HG02678 (cell line): ENCODE data around the gene MROH2B.
"Not testable (repeated sequence)": the region's sequence is repeated elsewhere in the genome, so short reads cannot be mapped to it uniquely, and the experiment has no call there.

Source experiments
- ATAC-seq: cut with Tn5 transposase; IDR thresholded peaks from one replicate; pipeline ENCODE4 v1.9.1; 2021; ENCODE audit warnings: mild to moderate bottlenecking, moderate library complexity; ENCODE audit not compliant: unreplicated experiment

Gene MROH2B

GRCh38 chr5:41032973-41033372 lies 38.2 kb downstream of the MROH2B start:
- no peak for ATAC-seq

DNA sequence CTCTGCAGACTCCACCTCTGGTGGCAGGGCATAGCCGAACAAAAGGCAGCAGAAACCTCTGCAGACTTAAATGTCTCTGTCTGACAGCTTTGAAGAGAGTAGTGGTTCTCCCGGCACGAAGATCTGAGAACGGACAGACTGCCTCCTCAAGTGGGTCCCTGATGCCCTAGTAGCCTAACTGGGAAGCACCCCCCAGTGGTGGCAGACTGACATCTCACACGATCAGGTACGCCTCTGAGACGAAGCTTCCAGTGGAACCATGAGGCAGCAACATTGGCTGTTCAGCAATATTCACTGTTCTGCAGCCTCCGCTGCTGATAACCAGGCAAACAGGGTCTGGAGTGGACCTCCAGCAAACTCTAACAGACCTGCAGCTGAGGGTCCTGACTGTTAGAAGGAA lies 48.5 kb downstream of the MROH2B start:
- not testable (repeated sequence) for ATAC-seq

- ATAC-seq = no peak
Observed at GRCh38 chr5:41012318-41012717, 58.8 kb downstream of the MROH2B start.

- no peak for ATAC-seq
Observed at GRCh38 chr5:41010572-41010971, 60.6 kb downstream of the MROH2B start.

DNA sequence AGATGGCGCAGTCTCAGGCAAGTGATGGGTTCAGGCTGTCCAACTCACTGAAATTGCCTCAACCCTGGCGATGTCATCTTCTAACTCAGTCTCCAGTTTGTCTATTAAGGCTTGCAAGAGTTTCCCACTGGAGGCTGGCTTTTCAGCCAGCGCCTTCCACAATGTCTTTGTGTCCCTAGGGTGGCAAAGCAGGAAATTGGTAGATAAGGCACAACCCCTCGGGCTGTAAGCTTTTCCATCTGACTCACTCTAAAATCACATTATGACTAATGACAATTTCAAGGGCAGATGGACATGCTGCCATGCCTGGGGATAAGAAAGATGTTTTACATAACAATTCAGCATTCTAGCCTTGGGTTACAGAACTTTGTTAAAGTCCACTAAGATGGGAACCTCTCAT lies 61.9 kb downstream of the MROH2B start:
- ATAC-seq = no peak

GRCh38 chr5:41004931-41005330 lies 66.2 kb downstream of the MROH2B start:
- no peak for ATAC-seq

DNA sequence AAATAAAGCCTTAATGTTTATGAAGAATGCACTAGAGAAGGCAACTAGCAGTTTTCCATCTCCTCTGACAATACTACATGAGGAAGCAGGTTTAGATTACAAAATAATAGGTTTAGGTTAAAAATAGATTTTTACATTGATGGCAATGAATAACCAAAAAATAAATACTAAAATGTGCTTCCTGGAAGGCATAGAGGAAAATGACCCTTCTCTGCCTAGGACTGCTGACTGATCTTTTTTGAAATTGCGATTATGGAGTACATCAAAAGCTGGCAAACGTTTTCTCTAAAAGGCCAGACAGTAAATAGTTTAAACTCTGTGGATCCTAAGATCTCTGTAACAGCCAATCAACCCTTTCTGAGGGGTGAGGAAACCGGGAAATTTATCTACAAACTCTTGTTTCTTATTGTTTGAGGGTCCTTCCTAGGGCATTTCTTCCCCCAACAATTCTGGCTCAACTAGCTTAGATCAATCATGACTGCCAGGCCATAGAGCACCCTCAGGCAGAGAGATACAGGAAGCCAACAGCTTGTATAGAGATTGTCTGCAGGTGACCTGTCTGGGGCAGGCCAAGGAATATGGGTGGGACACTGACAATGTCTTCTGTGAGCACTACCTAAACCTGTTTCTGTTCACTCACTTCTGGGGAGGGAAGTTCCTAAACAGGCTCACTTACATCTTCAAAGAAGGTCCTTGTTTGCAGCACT lies 67.3 kb downstream of the MROH2B start:
- no peak for ATAC-seq

GRCh38 chr5:40999966-41000365 lies 71.2 kb downstream of the MROH2B start:
- no peak for ATAC-seq

- no peak for ATAC-seq
Observed at GRCh38 chr5:40999142-40999541, 72.0 kb downstream of the MROH2B start.

- no peak for ATAC-seq
Observed at GRCh38 chr5:40995801-40996586, 75.1 kb downstream of the MROH2B start.

DNA sequence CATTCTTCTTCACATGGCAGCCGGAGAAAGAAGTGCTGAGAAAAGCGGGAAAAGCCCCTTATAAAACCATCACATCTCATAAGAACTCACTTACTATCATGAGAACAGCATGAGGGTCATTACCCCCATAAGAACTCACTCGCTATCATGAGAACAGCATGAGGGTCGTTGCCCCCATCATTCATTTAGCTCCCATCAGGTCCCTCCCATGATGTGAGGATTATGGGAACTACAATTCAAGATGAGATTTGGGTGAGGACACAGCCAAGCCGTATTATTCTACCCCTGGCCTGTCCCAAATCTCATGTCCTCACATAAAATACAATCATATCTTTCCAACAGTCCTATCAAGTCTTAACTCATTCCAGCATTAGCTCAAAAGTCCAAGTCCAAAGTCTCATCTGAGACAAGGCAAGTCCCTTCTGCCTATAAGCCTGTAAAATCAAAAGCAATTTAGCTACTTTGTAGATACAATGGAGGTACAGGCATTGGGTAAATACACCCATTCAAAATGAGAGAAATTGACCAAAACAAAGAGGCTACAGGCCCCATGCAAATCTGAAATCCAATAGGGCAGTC lies 79.1 kb downstream of the MROH2B start:
- no peak for ATAC-seq

- no peak for ATAC-seq
Observed at GRCh38 chr5:40991168-40991980, 79.8 kb downstream of the MROH2B start.

DNA sequence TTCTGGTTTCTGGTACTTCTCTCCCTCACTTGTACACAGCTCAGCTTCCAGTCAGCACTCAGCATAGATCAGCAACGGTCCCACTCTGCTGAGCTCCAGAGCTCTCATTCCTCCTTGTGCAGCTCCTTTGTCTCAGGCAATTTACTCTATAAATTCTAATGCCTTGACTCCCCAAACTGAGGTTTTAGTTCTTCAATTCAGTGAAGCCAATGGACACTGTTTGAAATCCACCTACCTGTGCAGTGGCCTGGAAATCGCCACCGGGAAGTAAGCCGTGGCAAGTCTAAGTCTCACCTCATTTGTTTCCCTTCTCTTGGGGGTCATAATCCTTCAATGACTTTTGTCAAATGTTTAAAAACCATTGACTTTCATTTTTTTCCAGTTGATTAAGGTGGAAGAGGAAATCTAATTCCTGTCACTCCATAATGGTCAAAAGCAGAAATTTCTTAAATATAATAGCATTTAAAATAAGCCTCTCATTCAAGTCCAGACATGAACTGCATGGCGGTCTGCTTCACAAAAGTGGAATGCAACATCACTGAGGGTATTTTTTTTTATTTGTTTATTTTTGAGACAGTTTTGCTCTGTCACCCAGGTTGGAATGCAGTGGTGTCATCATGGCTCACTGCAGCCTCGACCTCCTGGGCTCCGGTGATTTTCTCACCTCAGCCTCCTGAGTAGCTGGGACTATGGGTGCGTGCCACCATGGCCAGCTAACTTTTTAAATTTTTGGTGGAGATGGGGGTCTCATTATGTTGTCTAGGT lies 82.2 kb downstream of the MROH2B start:
- ATAC-seq = no peak

GRCh38 chr5:40987349-40987748 lies 83.8 kb downstream of the MROH2B start:
- no peak for ATAC-seq

DNA sequence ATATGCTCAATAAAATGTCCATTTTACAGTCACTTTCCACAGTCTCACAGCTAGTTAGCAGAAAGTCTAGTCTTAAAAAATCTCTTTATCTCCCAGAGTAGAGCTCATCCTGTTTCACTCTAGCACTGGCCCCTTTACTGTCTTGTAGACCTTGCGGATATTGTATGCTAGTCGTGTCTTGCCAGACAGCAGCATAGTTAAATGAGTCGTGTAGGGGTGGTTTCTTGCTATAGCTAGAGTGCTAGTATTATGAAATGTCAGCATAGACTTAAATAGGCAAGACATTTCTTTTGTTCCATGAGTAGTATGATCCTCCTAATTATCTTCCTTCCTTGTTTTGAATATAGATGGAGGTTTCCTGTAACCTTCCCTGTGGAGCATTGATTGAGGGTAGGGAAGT lies 84.5 kb downstream of the MROH2B start:
- no peak for ATAC-seq

DNA sequence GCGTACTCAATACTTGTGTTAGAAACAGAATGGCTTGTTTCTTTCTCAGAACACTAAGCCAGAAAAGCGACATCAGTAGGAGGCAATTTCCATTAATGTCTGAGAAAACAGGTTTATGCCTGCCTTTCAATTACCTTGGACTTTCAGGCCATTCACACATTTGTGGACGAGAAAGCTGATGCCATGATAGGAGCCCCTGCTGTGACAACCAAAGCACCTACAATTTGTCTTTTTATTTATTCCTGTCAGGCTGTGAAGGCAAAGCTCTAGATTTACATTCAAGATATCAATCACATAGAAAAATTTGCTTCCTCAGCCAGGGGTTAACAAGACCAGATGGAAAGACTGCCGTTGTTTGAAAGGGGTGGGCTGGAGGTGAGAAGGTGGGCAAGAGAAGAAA lies 85.6 kb downstream of the MROH2B start:
- no peak for ATAC-seq

DNA sequence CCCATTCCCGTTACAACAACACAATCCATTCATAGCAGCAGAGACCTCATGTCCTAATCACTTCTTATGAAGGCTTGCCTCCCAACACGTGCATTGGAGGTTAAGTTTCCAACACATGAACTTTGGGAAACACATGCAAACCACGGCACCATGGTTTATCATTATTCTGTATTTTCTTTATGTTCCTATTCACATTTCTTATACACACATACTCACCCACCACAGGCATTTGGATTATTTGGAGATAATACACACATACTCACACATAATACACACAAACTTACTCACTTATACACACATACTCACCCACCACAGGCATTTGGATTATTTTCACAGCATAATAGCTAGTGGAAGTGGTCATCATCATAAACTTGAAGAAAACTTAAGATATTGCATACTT lies 86.3 kb downstream of the MROH2B start:
- ATAC-seq = no peak

DNA sequence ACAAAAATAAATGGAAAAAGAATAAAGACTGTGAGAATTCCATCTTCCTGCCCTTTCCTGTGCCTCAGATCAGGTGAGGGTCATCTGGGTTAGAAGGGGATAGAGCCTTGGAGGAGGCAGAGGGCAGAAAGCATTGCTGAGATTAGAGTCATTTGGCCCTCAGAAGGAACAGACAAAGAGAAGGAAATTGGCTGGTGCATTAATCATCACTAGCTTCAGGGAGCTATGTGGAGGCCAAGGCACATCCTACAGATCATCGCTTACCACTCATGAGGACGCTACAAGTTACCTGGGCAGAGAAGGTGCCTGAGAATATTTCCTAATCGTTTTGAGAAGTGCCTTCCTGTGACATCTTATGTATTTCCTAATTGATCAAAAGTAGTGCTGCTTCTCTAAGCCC lies 87.4 kb downstream of the MROH2B start:
- no peak for ATAC-seq

- no peak for ATAC-seq
Observed at GRCh38 chr5:40981420-40981819, 89.7 kb downstream of the MROH2B start.

DNA sequence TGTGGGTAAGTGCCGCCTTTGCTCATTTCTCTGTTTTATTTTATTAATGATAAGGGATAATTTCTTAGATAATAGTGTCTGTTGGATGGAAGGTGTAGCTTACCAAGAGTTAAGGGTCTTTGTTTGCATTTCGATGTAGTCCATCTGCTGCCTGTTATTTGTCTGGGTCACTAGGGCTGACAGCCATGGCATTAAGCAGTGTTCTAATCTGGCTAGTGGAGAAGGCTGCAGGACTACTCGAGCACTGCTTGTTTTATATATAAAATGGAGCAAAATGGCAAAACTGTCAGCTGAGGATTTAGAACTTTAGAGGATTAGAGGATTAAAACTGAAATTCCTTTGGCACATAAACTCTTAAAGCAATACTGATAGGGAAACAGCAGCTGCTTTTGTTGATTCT lies 94.3 kb downstream of the MROH2B start:
- no peak for ATAC-seq

GRCh38 chr5:40976041-40976440 lies 95.1 kb downstream of the MROH2B start:
- ATAC-seq = no peak
